Stimulated activated CD8-positive, alpha-beta memory T cell treated with anti-CD3 and anti-CD28 coated beads, Interleukin-2, amount 100 ng/mL, for 1 hour (primary cell): ENCODE results near the gene IFNA7.
"Not testable (repeated sequence)": the region's sequence is repeated elsewhere in the genome, so short reads cannot be mapped to it uniquely, and the experiment has no call there.

ENCODE experiments used
- DNase-seq, 2 donors: peaks; one replicate each; pipeline ENCODE4 v3.0.0-alpha.2; 2020; ENCODE audit warnings: low read depth in 2 of 2

Gene IFNA7

DNA sequence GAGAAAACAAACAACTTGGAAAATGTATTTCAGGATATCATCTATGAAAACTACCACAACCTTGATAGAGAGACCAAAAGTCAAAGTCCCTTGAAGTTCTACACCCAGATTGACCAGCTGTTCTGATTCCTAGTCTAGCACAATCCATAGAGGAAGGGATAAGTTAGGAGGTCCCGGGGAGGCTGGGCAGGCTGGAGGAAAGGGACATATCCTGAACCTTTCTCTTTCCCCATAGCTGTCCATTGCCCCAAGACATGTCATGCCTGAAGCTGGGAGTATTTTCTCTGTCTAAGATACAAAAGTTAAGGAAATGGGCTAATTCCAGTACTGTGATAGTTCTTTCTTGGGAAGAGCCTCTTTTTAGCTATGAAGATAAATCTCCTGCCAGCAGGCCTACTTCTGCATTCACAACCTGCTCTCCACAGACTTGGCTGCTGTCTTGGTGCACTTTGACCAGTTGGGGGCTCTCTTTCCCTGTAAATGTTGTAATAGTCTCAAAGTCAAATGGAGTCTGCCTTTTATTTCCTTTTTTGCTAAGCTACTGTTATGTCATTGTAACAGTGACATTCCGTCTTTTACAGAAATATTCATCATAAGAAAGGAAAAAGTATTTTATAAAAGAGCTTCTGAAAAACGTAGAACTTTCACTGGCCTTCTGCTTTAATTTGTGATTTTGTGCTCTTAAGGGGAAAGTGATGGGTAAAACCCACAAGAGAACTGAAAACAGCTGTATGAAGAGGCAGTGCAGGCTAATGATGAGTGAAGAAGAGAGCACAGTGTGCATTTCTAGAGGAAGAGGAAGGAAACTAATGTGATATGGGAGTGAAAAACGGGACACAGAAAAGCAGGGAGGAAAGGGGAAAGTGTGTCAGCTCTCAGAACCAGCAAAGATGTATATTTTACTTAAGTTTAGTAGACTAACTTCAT, 18.9 kb downstream of the IFNA7 start:
- DNase-seq: not testable (repeated sequence)

GRCh38 chr9:21174671-21175070, 27.3 kb downstream of the IFNA7 start:
- DNase-seq: no peak

- DNase-seq: no peak
Measured at GRCh38 chr9:21172156-21172555, 29.8 kb downstream of the IFNA7 start.

GRCh38 chr9:21171351-21171750, 30.7 kb downstream of the IFNA7 start:
- DNase-seq: no peak

DNA sequence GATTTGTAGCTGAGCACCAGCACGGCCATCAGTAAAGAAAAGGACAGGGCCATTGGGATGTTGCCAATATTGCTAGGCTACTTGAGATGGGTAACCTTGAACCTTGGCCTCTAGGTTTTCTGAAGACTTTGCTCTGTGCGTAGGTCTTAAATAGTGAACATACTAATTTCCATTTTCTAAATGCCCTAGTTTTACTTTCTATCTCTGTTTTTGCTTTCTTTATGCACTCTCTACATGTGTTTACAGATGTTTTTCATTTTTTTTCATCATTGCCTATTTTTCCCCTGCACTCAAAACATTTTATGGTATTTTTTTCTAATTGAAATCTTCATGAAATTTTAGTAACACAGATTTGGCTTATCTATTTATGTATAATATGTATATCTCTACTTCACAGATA, 35.4 kb downstream of the IFNA7 start, which contains the start of gene IFNA21:
Gene IFNA21, minus strand, starts transcription at position 101 of the 400 bp plus-strand sequence. Its CDS starts 48 bp downstream, at position 53.
- DNase-seq: not testable (repeated sequence)

- no peak for DNase-seq
Measured at GRCh38 chr9:21165516-21165915, 36.5 kb downstream of the IFNA7 start.

DNA sequence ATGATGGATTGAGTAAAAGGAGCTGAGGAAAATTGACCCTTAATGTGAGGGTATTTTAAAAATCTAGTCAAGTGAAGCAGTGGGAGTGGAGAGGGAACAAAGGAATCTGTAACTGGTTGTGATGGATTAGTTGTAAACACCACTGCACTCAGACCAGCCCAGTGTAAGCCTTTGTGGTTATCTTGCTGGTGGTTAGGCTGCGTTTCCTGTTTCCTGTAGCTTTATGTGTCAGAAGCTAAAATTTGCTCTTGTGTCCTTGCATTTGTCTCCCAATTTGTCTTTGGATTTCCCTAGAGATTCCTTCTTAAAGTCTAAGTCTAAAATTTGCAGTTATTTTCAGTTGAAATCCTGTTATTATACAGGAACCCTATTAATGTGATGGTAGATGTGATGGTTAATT, 41.8 kb downstream of the IFNA7 start:
- peak in 1 of 2 donors; percentile 9 for DNase-seq

- no peak for DNase-seq
Measured at GRCh38 chr9:21155501-21155900, 46.5 kb downstream of the IFNA7 start.

DNA sequence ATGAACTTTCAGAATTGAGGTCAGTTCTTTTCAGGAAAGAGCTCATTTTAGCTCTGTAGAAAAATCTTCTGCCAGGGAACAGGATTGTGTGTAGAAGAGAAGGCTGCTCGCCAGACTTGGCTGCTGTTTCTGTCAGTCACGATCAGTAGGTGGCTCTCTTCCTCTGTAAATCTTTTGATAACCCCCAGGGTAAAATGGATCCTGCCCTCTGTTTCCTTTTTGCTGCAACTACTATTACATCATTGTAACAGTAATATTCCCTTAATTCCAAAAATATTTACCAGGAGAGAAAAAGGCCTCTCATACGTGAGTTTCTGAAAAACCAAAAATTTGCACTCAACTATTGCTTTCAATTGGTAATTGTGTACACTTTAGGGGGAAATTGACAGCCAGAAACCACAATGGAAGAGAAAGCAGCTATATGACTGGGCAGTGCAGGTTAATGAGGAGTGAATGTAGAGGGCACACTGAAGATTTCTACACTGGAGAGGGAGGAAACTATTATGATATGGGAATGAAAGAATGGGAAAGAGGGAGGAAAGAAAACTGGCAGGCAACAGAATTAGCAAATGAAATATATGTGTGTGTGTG, 47.9 kb downstream of the IFNA7 start:
- DNase-seq: no peak

DNA sequence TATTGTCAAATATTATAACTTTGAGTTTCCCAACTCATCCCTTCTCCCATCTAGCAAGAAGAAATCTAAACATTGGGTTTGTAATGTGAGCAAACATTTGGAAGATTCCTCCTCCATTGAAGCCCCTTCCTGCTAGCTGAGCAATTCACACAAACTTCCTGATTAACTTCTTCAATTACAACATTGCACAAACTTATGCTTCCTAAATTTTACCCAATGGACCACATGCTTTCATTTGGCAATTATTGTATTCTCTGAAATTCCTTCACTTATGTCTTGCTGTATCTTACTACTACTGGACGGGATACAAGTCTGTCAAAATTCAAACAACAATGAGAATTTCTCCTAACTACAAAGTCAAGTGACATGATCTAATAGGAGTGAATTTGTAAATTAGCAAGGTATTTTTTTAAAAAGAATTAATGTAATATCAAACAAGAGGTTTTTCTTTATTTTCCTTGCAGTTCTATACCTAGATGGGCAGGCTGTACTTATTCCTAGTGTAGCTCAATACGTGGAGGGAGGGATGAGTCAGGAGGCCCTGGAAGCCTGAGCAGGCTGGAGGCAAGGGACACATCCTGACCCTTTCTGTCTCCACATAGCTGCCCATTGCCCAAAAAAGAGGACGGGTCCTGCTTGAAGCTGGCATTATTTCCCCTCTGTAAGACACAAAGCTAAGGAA, 48.5 kb downstream of the IFNA7 start:
- DNase-seq: no peak
